ENCODE measurements around the gene CRTC2.

Gene CRTC2

GRCh38 chr1:153973525-153973924 is 15.1 kb upstream of the CRTC2 start:
- no peak for DNase-seq

DNA sequence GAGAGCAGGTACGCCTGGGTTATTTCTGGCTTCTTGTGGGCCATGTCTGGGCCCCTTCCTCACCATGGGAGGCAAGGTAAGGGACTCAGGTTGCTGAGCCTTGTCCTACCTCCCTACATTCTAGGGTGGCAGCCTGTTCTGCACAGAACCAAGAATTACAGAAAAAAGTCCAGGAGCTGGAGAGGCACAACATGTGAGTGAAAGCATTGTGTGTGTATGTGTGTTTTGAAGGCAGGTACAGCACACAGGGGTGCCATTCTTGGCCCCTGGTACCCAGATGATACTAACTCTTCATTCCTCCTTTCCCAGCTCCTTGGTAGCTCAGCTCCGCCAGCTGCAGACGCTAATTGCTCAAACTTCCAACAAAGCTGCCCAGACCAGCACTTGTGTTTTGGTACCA is 14.7 kb upstream of the CRTC2 start:
- no peak for DNase-seq

GRCh38 chr1:153970346-153970745 is 11.9 kb upstream of the CRTC2 start:
- no peak for DNase-seq

GRCh38 chr1:153968972-153969371 is 10.6 kb upstream of the CRTC2 start:
- DNase-seq: no peak

DNA sequence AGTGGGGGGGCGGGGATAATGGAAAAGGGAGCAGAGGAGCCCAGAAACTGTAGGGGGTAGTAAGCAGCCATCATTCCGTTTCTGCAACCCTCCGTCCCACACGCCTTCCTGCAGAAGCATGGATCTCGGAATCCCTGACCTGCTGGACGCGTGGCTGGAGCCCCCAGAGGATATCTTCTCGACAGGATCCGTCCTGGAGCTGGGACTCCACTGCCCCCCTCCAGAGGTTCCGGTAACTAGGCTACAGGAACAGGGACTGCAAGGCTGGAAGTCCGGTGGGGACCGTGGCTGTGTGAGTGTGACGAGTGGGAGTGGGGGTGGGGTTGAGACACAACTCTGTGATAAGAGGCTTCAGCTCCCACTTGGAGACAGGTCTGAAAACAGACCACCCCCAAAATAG is 10.0 kb upstream of the CRTC2 start:
- DNase-seq: no peak

- no peak for DNase-seq
These were observed 9.6 kb upstream of the CRTC2 start for GRCh38 chr1:153968000-153968363.

DNA sequence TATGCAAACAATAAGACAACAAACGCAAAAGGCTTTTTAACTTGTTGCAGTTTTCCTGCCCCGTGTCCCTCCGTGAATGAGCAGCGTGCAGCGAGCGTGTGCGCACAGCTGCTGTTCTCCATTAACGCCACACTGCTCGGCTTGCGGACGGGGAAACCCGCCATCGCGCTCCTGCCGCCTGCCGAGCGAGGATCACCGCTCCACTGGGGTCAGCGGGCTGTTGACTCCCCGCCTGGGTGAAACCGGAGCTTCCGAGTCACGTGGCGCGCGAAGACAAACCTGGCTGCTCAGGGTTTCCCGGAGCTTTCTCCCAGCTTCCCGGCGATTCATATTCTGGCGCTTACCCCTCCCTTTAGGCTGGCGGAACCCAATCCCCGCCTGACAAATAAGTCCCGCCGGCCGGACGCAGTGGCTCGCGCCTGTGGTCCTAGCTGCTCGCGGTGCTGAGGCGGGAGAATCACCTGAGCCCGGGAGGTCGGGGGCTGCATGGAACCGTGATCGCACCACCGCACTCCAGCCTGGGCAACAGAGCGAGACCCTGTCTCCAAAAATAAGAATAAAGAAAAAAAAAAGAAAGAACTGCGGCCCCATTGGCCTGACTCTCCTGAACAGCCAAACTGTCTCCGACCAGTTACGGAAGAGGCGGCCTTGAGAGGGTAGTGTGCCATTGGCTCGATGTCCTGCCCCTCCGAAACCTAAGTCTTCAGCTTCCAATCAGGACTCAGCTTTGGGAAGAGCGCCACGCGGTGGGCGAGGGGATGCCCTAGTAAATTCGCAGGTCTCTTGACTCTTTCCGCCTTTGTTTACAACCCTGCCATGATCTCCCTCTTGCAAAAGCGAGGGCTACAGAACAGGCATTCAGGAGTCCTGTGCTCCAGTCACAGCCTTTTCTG is 8.9 kb upstream of the CRTC2 start, which contains the start of gene CREB3L4:
Gene CREB3L4, plus strand, starts transcription at position 796 of the 893 bp plus-strand sequence. CDS start 624 bp downstream, outside the sequence.
- DNase-seq: peak; percentile 84

DNA sequence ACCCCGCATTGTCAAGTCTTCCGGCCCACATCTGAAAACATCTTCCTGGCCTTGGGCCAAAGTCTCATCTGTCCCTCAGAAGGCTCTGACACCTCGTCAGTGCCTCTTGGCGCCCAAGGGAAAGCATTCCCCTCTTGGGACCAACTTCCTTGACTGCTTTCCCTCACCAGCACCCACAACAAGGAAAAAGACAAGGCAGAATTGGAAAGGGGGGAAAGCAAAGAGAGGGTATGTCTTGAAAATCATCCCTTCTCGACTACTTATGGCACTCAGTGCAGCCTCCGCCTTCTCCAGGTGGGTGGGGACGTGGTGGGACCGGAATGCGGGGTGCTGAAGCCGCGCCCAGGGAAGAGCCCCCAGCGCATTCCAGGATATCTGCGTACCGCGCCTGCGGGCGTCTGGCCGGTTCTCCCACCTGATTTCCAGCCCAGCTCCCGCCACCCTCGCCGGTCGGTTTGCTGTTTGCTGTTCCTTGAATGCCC is 5.5 kb upstream of the CRTC2 start:
- DNase-seq: no peak

GRCh38 chr1:153963030-153963849 is 4.8 kb upstream of the CRTC2 start, which contains the start of gene SLC39A1:
SLC39A1 (minus strand) TSS chr1:153963537; CDS start chr1:153962715, 822 bp downstream.
- peak; percentile 94 for DNase-seq

- no peak for DNase-seq
These were observed 3.9 kb upstream of the CRTC2 start for GRCh38 chr1:153962088-153963029.

DNA sequence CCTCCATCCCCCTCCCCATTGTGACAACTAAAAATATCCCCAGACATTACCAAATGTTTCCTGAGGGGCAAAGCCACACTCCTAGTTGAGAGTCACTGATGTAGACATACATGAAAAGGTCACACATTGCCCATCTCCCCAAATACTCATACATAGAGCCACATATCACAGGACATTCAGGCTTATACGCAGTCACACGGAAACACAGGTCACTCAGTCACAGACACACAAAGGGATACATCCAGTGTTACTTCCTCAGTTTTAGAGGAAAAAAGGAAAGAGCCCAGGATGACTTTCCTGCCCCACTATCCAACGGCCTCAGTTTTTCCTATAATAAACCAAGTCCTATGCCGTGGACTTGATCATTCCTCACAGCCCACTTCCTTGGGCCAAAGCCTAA is 3.0 kb upstream of the CRTC2 start:
- DNase-seq: no peak

- DNase-seq: no peak
These were observed 1.8 kb upstream of the CRTC2 start for GRCh38 chr1:153960206-153960605.

GRCh38 chr1:153959454-153959853 is 1.0 kb upstream of the CRTC2 start:
- no peak for DNase-seq

DNA sequence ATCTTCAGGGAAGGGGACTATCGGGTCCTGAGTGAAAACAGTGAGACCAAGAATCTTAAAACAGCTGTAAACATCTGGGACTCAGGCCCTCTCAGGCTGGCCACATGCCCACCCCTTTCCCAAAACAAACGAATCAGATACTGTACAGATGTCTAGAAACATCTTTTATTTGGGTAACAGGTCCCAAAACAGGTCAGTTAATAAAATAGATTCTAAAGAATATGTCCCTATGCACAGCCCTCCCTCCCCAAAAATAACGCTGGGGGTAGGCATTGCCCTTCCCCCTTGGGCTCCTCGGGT is 499 bp upstream of the CRTC2 start:
- no peak for DNase-seq

DNA sequence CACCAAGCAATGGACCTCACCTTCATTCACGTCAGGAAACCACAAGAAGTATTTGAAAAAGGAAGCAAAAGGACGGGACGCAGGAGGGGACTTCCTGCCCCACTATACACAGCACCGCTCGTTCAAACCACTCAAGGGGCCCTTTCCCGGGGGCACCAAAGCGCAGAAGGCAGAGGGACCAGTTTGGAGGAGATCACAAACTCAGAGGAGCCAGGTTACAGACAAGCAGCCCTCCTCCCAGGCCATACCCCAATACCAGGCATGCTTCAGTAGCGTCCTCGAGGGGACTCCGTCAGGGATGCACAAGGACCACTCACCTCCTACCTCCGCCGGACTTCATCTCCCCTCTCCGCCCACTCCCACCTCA is 685 bp downstream of the CRTC2 start:
- peak; percentile 43 for DNase-seq

DNA sequence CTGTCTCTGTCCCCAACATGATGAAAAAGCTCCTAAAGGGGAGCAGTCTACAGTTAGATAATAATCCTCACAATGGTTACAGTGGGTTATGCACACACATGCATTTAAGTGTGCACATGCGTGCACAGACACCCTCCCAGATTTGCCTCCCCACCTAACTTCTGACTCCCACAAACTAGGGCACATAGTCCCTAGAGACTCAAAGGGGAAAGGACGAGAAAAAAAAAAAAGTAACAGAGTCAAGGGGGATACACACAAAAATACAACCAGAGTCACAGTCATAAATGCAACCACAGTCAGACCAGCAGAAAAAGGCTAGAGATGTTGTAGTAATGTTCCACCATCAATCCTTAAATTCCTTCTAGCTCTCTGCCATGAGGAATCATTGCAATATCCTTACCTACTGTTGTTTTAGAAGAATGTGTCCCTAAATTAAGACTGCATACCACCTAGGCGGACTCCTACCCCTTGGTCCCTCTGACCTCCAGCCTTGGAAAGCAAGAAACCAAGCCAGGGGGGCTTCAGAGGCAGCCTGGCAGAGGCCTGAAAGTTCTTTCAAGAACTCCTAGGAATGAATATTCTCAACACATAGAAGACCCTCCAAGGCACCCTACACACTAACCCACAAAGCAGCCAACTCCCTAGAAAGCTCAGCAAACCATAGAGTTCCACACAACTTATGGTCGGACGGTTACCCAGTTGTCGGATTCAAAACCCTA is 1.3 kb downstream of the CRTC2 start:
- DNase-seq: no peak

DNA sequence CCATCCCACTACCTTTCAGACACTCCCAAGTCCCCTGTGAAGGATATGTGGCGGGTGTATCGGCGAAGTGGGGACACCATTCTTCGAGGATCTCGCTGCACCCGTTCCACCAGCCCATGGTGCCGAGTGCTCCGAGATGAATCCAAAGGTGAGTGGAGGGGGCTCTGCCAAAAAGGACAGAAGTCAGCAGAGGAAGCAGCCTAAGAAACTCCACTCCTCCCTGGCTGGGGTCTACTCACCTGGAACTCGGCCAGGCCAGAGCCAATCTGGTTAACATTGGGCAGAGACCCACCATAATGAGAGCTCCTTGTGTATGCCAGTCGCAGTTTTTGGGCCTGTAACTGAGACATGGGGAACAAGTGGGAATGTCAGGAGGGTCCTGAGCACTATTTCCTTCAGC is 3.6 kb downstream of the CRTC2 start:
- no peak for DNase-seq

DNA sequence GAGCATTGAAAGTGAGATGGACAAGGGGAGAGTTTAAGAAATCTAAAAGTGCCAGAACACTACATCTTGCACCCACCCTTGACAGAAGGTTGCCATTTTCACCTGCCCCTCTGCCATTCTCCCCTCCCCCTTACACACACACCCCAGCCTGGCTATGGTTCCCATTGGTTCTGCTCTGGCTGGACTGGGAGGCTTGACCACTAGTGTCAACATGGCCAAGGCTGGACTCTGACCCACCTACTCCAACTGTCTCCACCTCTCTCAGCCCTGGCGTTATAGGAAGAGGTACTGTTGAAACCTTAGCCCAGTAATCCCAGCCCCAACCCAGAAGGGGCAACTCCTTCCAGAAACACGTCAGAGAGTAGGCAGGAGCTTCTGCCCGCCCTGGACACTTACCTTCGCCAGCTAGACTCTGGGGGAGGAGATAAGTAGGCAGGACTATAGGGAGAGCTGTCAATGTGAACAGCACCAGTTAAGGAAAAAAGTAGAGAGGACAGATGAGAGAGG is 4.5 kb downstream of the CRTC2 start:
- DNase-seq: no peak

- DNase-seq: no peak
These were observed 6.6 kb downstream of the CRTC2 start for GRCh38 chr1:153951801-153952200.

DNA sequence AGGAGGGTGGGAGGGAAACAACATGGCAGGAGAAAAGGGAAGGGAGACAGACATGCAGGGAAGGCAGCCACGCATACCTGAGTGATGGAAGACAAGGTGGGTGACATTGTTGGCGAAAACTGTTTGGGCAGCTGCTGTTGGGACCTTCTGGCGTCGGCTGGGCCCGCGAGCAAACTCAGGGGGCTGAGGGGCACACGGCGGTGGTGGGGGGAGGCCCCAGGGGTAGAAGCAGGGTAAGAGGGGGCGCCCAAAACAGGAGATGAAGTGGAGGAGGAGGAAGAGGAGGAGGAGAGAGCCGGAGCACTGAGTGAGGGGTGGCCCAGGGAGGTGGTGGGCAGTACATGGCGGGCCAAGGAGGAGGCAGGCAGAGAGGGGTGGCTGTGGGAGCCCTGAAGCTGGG is 7.2 kb downstream of the CRTC2 start:
- DNase-seq: no peak

- DNase-seq: peak; percentile 79
These were observed 11.7 kb downstream of the CRTC2 start, which contains the start of gene DENND4B for GRCh38 chr1:153946622-153947241. DENND4B (minus strand) TSS chr1:153946718; CDS start chr1:153944374, 2,344 bp downstream.

Measured in activated naive CD4-positive, alpha-beta T cell treated with Interleukin-2 at 50 U/mL for 16 hours (primary cell).